SU-DHL-6 (cell line): Measurements from ENCODE around the gene ARF3.

Source experiments
- EZH2phosphoT487 ChIP-seq: fragments of 200-600 bp; sonication (generic), shearing (Covaris generic); conservative IDR thresholded peaks from 2 replicates; pipeline ENCODE4 v1.6.1; 2018; ENCODE audit warnings: mild to moderate bottlenecking, antibody characterized with exemption, low read length, moderate library complexity, mixed read lengths
- TF ChIP-seq, protein P1 (sequence below): fragments of 200-600 bp; sonication (generic); IDR thresholded peaks from one replicate; pipeline ENCODE4 v1.5.1; 2017; ENCODE audit warnings: antibody characterized with exemption, mild to moderate bottlenecking, low read length, moderate library complexity; ENCODE audit not compliant: insufficient read depth, poor library complexity, severe bottlenecking

DNA sequence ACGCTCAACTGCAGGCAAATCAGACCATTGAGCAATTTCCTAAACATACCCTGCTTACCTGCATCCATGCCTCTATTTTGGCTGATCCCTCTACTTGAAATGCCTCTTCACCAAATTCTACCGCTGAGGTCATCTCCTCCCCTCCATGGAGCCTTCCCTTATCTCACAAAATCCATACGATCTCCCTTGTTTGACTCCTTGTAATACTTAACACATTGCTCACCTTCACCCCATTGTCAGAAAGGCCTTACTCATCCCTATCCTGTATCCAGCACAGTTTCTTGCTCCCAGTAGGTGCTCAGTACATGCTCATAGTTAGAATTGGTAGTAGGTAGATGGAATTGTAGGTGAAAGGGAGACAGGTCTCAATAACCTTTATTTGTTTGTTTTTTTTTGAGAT lies 36.5 kb upstream of the ARF3 start:
- TF ChIP-seq, protein P1, sequence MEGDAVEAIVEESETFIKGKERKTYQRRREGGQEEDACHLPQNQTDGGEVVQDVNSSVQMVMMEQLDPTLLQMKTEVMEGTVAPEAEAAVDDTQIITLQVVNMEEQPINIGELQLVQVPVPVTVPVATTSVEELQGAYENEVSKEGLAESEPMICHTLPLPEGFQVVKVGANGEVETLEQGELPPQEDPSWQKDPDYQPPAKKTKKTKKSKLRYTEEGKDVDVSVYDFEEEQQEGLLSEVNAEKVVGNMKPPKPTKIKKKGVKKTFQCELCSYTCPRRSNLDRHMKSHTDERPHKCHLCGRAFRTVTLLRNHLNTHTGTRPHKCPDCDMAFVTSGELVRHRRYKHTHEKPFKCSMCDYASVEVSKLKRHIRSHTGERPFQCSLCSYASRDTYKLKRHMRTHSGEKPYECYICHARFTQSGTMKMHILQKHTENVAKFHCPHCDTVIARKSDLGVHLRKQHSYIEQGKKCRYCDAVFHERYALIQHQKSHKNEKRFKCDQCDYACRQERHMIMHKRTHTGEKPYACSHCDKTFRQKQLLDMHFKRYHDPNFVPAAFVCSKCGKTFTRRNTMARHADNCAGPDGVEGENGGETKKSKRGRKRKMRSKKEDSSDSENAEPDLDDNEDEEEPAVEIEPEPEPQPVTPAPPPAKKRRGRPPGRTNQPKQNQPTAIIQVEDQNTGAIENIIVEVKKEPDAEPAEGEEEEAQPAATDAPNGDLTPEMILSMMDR = no peak
- no peak for TF ChIP-seq EZH2phosphoT487
